Measurements from ENCODE around the gene MAP2K6.

The MAP2K6 gene

DNA sequence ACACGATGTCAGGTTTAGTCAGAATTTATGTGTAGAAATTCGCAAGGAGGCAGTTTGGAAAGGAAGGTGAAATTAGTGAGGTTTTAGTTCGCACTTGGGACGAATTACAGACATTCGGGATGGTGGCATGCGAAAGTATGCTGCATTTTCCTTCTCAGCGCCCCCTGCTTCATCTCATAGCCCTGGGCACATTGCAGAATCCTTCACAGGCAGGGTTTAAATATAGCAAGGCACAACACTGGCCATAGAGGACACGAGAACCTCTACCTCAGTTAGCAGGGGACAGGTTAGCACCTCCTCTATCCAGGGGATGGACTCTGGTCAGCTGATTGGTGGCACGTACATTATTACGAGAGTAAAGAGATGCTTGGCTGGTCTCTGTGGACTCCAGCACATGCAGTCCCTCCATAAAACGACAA lies 47.5 kb downstream of the MAP2K6 start:
- no peak overlapping the region for H3K4me3 ChIP-seq
- H3K27ac ChIP-seq, result no peak overlapping the region
- DNase-seq (ENCODE audit: low spot score), result no peak
- TF ChIP-seq, protein P1, sequence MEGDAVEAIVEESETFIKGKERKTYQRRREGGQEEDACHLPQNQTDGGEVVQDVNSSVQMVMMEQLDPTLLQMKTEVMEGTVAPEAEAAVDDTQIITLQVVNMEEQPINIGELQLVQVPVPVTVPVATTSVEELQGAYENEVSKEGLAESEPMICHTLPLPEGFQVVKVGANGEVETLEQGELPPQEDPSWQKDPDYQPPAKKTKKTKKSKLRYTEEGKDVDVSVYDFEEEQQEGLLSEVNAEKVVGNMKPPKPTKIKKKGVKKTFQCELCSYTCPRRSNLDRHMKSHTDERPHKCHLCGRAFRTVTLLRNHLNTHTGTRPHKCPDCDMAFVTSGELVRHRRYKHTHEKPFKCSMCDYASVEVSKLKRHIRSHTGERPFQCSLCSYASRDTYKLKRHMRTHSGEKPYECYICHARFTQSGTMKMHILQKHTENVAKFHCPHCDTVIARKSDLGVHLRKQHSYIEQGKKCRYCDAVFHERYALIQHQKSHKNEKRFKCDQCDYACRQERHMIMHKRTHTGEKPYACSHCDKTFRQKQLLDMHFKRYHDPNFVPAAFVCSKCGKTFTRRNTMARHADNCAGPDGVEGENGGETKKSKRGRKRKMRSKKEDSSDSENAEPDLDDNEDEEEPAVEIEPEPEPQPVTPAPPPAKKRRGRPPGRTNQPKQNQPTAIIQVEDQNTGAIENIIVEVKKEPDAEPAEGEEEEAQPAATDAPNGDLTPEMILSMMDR (IDR thresholded peaks at IDR 0.05), result no peak

DNA sequence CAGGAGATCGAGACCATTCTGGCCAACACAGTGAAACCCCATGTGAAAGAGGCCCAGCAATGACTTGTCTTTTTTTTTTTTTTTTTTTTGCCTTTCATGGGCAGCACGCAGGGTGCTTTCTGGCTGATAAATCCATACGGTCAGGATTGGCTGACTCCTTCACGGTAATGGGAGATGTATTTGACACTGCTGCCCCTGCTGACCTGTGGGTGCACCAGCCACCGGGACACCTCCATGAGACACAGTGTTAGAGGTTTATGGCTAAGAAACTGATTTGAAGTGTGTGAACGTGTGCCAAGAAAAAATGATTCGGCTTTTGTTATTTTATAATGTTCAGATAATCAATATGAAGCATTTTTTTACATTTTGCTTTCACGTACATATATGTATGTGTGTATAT lies 48.4 kb downstream of the MAP2K6 start:
- H3K27ac ChIP-seq, result no peak overlapping the region
- DNase-seq (ENCODE audit: low spot score), result no peak
- H3K4me3 ChIP-seq, result no peak overlapping the region
- TF ChIP-seq, protein P1 (IDR thresholded peaks at IDR 0.05), result no peak

- Histone ChIP-seq H3K4me3 (no peak overlapping the region), H3K27ac (no peak overlapping the region)
- DNase-seq (ENCODE audit: low spot score), result no peak
- TF ChIP-seq, protein P1 (IDR thresholded peaks at IDR 0.05), result no peak
These were observed 52.0 kb downstream of the MAP2K6 start for GRCh38 chr17:69466451-69466850.

GRCh38 chr17:69466905-69467667 lies 52.6 kb downstream of the MAP2K6 start:
- no peak overlapping the region for H3K4me3 ChIP-seq
- no peak overlapping the region for H3K27ac ChIP-seq
- TF ChIP-seq, protein P1 (IDR thresholded peaks at IDR 0.05), result no peak
- DNase-seq (ENCODE audit: low spot score), result no peak

DNA sequence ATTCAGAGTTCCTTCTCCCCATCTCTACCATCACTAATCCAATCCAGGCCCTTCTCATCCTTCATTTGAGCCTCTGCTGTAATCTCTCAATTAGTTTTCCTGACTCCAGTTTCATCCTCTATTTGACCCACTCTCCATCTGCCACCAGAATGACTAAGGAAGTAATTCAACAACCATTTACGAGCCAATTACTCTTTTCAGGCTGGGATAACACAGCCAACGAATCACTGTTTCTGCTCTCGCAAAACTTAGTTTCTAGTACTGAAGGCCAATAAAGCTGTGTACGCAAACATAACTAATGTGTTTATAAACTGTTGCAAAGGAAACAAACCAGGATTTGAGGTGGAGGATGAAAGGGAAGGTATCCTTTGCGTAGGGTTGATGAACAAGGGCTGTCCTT lies 53.7 kb downstream of the MAP2K6 start:
- Histone ChIP-seq H3K27ac (no peak overlapping the region), H3K4me3 (no peak overlapping the region)
- TF ChIP-seq, protein P1 (IDR thresholded peaks at IDR 0.05), result no peak
- no peak for DNase-seq (ENCODE audit: low spot score)

DNA sequence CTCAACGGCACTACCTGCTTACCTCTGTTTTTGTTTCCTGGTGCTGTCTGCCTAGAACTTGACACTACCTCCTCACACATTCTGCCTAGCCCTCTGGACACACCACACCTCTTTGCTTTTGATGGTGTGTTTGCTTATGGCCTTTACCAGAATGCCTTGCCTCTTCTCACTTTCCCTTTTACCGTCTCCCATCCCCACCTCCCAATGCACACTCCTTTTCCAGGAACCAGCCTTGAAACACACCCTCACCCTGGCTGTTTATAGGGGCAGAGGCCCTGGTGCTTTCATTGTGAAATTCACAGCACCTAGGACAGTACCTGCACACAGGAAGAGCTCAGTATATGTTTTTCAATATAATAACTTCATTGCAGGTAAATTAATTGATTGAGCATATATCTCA lies 56.2 kb downstream of the MAP2K6 start:
- Histone ChIP-seq H3K4me3 (no peak overlapping the region), H3K27ac (no peak overlapping the region)
- TF ChIP-seq, protein P1 (IDR thresholded peaks at IDR 0.05), result no peak
- DNase-seq (ENCODE audit: low spot score), result no peak

DNA sequence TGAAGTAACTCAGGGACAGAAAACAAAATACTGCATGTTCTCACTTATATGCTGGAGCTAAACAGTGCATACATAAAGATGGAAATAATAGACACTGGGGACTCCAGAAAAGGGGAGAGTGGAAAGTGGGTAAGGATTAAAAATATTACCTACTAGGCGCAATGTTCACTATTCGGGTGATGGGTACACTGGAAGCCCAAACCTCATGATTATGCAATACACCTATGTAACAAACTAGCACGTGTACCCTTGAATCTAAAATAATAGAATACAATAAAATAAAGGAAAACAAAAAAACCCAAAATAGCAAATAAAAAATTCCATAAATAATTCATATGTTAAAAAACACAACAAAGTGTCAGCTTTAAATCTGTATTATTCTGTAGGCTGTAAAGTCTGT lies 56.9 kb downstream of the MAP2K6 start:
- TF ChIP-seq, protein P1 (IDR thresholded peaks at IDR 0.05), result no peak
- no peak overlapping the region for H3K4me3 ChIP-seq
- H3K27ac ChIP-seq, result no peak overlapping the region
- no peak for DNase-seq (ENCODE audit: low spot score)
